Measurements from ENCODE around the gene FAM222B. TPM values are rescaled to one million over a fixed set of nuclear protein-coding genes. Genes with fewer than 3 reads are reported as not detected.

FAM222B gene
- total and polyA plus RNA-seq, 2 donors (not counting 1 experiment from before 2014, with no cell fraction given) = 10.8 to 23.1 TPM

- intact Hi-C loops (cut with micrococcal nuclease) = no loop called here
- peaks cover 78% of the 10 kb centered on the region for H4K20me1 ChIP-seq (ENCODE audit: control insufficient read depth, insufficient read depth, low read length, poor library complexity, severe bottlenecking)
- no peak overlapping the region for H2AFZ ChIP-seq (ENCODE audit: insufficient read depth, low read depth, low read length, poor library complexity, severe bottlenecking)
- H3K79me2 ChIP-seq (ENCODE audit: control insufficient read depth, insufficient read depth, low read length) = peaks cover 69% of the 10 kb centered on the region
- Mint-ChIP-seq H3K9me3 (ENCODE audit: insufficient read depth) (no peaks in the 10 kb centered on the region), H3K27ac (peak overlapping the region; percentile 93), H3K4me1 (peaks cover 51% of the 10 kb centered on the region), H3K27me3 (no peaks in the 10 kb centered on the region), H3K4me3 (no peak overlapping the region)
- no peak for TF ChIP-seq CTCF (IDR thresholded peaks at IDR 0.05)
- TF ChIP-seq EZH2 (IDR thresholded peaks at IDR 0.05; ENCODE audit: borderline replicate concordance, insufficient read depth, low read depth, low read length, poor library complexity, severe bottlenecking) = no peak
- H3K4me3 ChIP-seq (ENCODE audit: control extremely low read depth in 1 of 5, extremely low read depth in 1 of 5, insufficient read depth in 1 of 5, low read depth in 2 of 5, low read length in 4 of 5) = no peak overlapping the region
- WGBS (ENCODE audit: insufficient coverage) = 79% methylated on average over 6 of the region's 7 CpGs
- H3K27ac ChIP-seq (ENCODE audit: low read length in 2 of 2) = peak overlapping the region; percentile 7 to 100
- ChIA-PET POLR2A (interaction anchor here (0.6 to 16.2 kb wide), 4 partner anchors 18 to 213 kb away, joined by 3 to 511 read pairs (median 6); partner anchors contain the start of genes NEK8, RPL23A and TLCD1), CTCF (interaction anchor here (0.8 to 18.9 kb wide), 6 partner anchors 8 to 166 kb away, joined by 3 to 1020 read pairs (median 3); partner anchors contain the start of genes NEK8, RPL23A and TLCD1)
- ATAC-seq (ENCODE audit: low read depth) = no peak
- H3K4me1 ChIP-seq (ENCODE audit: control insufficient read depth in 2 of 2, insufficient read depth in 2 of 2, low read length in 2 of 2) = peaks cover 49 to 54% of the 10 kb centered on the region in 2 donors
- peak overlapping the region; percentile 88 for H3K4me2 ChIP-seq (replicated peaks; ENCODE audit: low read depth, low read length, poor library complexity, severe bottlenecking)
- peaks cover 0 to 5% (median 0%) of the 10 kb centered on the region in 3 donors for H3K9me3 ChIP-seq (ENCODE audit: control extremely low read depth in 1 of 3, control insufficient read depth in 2 of 3, insufficient read depth in 1 of 3, low read length in 2 of 3)
- H3K27me3 ChIP-seq (replicated peaks in 1 of 4; ENCODE audit: control extremely low read depth in 1 of 4, control insufficient read depth in 3 of 4, insufficient read depth in 4 of 4, low read length in 3 of 4) = no peaks in the 10 kb centered on the region
- H3K36me3 ChIP-seq (replicated peaks in 1 of 2; ENCODE audit: control extremely low read depth in 1 of 2, control insufficient read depth in 1 of 2, extremely low read depth in 1 of 2, insufficient read depth in 2 of 2, low read length in 1 of 2) = peaks cover 0 to 60% of the 10 kb centered on the region in 2 experiments
- H3K9ac ChIP-seq (ENCODE audit: low read length) = no peak overlapping the region
- DNase-seq = peak; percentile 20
Observed at GRCh38 chr17:28747051-28747691, 95.4 kb downstream of the FAM222B start.

GRCh38 chr17:28746611-28747050, 96.0 kb downstream of the FAM222B start:
- TF ChIP-seq CTCF (IDR thresholded peaks at IDR 0.05) = no peak
- no peak for TF ChIP-seq EZH2 (IDR thresholded peaks at IDR 0.05; ENCODE audit: borderline replicate concordance, insufficient read depth, low read depth, low read length, poor library complexity, severe bottlenecking)
- Histone ChIP-seq H3K9ac (ENCODE audit: low read length) (peak overlapping the region; percentile 84), H3K27me3 (replicated peaks in 1 of 4; ENCODE audit: control extremely low read depth in 1 of 4, control insufficient read depth in 3 of 4, insufficient read depth in 4 of 4, low read length in 3 of 4) (no peaks in the 10 kb centered on the region), H2AFZ (ENCODE audit: insufficient read depth, low read depth, low read length, poor library complexity, severe bottlenecking) (no peak overlapping the region), H3K4me1 (ENCODE audit: control insufficient read depth in 2 of 2, insufficient read depth in 2 of 2, low read length in 2 of 2) (peaks cover 54 to 60% of the 10 kb centered on the region in 2 donors), H3K27ac (ENCODE audit: low read length in 2 of 2) (peak overlapping the region; percentile 7 to 100), H3K4me2 (replicated peaks; ENCODE audit: low read depth, low read length, poor library complexity, severe bottlenecking) (peak overlapping the region; percentile 88), H3K79me2 (ENCODE audit: control insufficient read depth, insufficient read depth, low read length) (peaks cover 69% of the 10 kb centered on the region), H3K9me3 (ENCODE audit: control extremely low read depth in 1 of 3, control insufficient read depth in 2 of 3, insufficient read depth in 1 of 3, low read length in 2 of 3) (peaks cover 0 to 5% (median 0%) of the 10 kb centered on the region in 3 donors), H4K20me1 (ENCODE audit: control insufficient read depth, insufficient read depth, low read length, poor library complexity, severe bottlenecking) (peaks cover 73% of the 10 kb centered on the region), H3K36me3 (replicated peaks in 1 of 2; ENCODE audit: control extremely low read depth in 1 of 2, control insufficient read depth in 1 of 2, extremely low read depth in 1 of 2, insufficient read depth in 2 of 2, low read length in 1 of 2) (peaks cover 0 to 54% of the 10 kb centered on the region in 2 experiments), H3K4me3 (ENCODE audit: control extremely low read depth in 1 of 5, extremely low read depth in 1 of 5, insufficient read depth in 1 of 5, low read depth in 2 of 5, low read length in 4 of 5) (peak overlapping the region in 2 of 5 experiments; percentile 82 to 88)
- H3K27ac Mint-ChIP-seq = peak overlapping the region; percentile 93
- CTCF ChIA-PET = interaction anchor here (0.8 to 18.9 kb wide), 6 partner anchors 8 to 166 kb away, joined by 3 to 1020 read pairs (median 3); partner anchors contain the start of genes NEK8, RPL23A and TLCD1
- H3K4me3 Mint-ChIP-seq = peak overlapping the region; percentile 94
- intact Hi-C loops (cut with micrococcal nuclease) = no loop called here
- no peaks in the 10 kb centered on the region for H3K9me3 Mint-ChIP-seq (ENCODE audit: insufficient read depth)
- ATAC-seq (ENCODE audit: low read depth) = no peak
- WGBS (ENCODE audit: insufficient coverage) = 80% methylated on average over 2 of the region's 5 CpGs
- no peaks in the 10 kb centered on the region for H3K27me3 Mint-ChIP-seq
- no peak for DNase-seq
- H3K4me1 Mint-ChIP-seq = peaks cover 56% of the 10 kb centered on the region
- POLR2A ChIA-PET = interaction anchor here (1.1 to 16.2 kb wide), 4 partner anchors 9 to 203 kb away, joined by 4 to 511 read pairs (median 6); partner anchors contain the start of genes NEK8, RPL23A and TLCD1
